Activated CD8-positive, alpha-beta memory T cell treated with anti-CD3 and anti-CD28 coated beads, Interleukin-2, amount 50 U/mL, for 24 hours (primary cell): Measurements from ENCODE around the gene GATA5.

ENCODE experiments used
- DNase-seq: peaks from one replicate; pipeline ENCODE4 v3.0.0-alpha.2; 2020; ENCODE audit errors: extremely low read depth

GATA5 gene

DNA sequence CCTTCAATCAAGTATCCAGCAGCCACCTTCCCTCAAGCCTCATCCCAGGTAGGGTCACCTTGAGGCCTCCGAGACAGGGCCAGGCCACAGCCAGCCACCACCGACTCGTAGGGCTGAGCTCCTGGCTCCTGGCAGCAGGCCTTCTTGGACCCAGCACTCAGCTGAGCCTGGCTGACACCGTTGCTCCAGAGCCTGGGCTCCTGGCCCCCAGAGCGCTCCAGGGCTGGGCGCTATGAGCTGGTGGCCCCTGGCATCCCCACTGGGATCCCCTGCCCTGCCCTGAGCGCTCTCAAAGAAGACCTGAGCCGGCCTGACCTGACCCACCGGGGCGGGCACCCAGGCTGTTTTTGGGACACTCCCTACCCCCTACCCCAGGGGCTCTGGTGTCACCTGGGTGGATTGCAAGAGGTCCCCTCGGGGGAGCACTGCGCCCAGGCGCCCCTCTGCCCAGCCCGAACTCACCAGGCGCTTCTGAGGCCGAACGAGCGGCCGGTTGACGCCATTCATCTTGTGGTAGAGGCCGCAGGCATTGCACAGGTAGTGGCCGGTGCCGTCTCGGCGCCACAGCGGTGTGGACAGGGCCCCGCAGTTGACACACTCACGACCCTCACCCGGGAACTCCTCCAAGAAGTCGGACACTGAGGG lies 2.7 kb downstream of the GATA5 start:
- DNase-seq: no peak

DNA sequence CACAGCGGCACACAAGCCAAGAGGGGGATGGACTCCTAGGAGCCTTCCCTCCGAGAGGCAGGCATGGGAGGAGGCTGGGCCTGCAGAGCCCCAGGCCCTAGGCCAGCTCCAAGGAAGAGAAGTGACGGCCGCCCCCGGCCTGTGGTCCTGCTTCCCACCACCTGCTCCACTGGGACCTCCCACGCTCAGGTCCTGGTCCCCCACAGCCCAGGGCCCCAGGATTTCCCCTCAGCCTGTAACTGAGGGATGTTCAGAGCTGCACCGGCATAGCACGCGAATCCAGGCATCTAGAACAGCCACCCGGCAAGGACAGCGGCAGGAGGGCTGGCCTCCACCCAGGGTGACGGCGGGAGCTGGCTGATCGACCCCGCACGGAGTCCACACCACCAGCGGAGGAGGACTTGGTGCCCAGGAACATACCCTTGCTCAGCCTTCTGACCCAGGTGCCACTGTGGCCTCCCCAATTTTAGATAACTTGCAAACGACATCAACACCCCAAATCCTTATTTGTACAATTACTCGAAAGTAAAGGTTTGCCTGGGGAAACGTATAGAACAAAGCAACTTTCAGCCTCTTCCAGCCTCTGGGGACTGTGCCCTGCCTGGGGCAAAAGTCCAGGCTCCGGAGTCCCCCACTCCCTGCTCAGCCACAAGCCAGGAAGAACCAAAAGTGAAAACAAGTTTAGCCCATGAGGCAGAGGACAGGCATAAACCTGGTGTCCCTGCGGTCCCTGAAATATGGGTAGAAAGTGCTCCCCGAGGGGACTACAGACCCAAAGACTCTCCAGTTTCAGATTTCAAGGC lies 3.5 kb downstream of the GATA5 start:
- DNase-seq: no peak

DNA sequence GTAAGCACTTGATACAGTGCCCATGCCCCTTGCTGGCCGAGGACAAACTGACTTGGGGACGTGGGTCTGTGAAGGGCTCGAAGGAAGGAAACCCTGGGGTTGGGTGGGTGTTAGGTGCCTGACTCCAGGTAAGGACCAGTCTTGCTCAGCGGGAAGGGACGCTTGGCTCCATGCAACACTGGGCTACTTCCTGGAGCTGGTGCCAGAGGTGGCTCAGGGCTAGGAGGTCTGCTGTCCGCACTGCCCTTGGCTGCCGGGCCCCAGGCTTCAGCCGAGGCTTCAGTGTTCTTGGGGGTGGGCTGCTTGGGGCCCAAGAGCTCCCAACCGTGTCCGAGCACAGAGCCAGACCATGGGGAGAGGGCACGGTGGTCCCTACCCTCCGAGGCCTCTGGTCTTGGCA lies 5.3 kb downstream of the GATA5 start:
- DNase-seq: no peak

DNA sequence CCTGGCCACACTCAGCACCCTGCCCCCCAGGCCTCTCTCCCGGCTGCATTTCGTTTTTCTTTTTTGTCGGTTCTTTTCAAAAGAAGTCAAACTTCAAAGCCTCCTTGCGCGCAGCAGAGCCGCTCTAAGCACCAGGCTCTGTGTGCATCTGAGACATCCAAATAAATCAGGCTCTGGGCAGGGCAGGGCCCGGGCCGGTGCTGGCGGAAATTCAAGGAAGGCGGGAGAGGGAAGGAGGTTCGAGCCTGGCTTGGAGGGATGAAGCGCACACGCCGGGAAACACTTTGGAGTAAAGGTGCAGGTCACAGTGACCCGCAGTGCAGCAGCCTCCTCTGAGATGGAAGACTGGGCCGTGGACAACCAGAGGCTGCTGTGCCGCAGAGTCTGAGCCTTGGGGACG lies 5.8 kb downstream of the GATA5 start:
- DNase-seq: no peak

DNA sequence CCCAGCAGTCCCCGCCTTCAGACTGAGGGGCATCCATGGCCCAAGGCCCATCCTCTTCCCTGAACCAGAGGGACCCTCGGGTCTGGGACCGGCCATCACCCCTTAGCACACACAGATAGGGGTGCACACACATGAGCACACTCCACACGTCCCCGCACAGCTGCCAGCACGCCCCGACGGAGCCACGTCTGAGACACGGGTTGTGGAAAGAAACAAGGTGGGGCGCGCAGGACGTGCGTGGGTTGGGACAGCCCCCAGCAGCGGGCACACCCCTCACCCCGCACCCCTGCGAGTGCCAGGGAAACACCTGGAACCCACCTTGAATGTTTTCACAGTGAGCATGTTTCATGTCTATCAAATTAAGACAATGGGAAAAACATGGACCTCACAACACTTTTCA lies 6.4 kb downstream of the GATA5 start:
- no peak for DNase-seq

DNA sequence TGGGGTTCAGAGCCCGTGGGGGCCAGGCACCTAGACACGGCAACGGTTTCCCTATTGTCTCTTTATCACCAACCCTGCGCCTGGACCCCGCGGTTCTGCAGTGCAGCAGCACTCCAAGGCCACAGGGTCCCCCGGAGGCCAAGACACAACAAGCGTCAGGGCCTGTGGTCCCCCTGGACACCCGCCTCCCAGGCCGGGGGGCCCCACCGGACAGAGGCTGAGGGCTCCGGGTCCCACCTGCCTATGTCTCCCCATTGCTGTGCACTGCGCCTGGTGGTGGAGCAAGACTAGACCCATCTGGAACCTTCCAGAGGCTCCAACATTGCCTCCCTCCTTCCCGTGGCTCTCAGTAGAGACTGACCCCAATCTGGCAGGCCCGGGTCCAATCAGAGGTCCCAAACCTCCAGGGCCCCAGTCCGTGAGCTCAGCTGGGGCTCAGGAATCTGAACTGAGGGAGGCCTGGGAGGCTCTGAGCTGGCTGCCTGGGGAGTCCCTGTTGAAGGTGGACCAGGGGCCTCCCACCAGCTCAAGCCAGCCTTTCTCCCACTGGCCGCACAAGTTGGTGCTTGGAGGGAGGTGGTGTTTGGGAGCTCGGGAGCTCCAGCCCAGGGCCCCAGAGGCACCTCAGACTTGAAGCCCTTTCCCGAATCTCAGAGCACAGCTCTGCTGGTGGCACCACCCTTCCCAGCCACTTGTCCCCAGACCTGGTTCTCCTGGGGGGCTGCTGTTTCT lies 8.8 kb downstream of the GATA5 start:
- DNase-seq: no peak

DNA sequence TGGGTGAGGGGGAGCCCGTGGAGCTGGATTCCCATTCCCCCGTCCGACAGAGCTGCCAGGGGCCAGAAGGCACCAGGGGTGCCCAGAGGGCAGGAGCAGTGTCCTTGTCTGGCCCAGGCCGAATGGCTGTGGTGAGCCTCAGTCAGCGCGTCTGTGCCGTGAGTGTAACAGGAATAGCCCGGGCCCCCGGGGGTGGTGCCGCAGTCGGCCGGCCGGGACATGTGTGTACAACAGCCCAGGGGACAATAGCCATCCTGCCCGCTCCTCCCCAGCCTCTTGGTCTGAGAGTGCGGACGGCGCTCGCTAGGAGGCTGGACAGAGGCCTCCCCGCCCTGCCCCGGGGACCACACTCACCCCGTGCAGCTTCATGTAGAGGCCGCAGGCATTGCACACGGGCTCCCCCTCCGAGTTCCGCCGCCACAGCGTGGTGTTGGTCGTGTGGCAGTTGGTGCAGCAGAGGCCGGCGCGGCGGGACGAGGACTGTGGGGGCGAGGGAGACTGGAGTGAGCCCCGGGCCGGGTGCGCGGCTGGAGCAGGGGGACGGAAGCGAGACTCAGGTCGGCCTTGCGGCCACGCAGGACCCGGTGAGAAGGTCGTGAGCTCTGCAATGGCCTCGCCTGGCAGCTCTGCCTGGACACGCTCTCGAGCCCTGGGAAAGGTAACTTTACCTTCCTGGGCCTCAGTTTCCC lies 9.6 kb downstream of the GATA5 start:
- no peak for DNase-seq

DNA sequence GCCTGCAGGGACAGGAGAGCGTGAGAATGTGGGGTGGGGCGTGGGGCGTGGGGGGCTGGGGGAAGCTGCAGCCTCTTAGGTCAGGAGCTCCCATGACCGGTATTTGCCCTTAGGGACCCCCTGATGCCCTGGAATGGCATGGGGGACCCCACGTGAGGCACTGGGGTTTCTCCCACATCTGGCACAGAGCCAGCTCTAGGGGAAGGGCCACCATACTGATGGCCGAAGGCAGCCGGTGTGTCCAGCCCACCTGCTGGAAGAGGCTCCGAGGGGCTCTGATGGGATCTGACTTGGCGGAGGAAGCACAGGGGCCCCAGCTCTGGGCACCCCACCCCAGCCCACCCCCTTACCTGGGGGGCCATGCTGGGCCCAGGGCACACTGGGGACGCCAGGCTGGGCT lies 10.8 kb downstream of the GATA5 start:
- no peak for DNase-seq

DNA sequence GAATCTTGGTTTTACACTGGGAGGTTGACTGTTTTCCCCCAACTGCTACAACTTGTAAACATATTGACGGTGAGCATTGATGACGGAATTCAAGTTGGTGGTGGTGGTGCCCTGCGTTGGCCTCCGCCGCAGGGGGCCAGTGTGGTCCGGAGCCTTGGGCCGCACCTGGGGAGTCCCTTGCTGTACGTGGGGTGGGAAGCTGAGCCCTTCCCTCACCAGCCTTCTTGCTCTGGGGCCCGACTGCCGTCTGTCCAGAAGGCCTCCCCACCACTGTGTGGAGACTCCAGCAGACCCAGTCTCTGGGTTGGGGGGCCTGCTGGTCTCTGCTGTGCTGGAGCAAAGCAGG lies 11.4 kb downstream of the GATA5 start:
- no peak for DNase-seq

DNA sequence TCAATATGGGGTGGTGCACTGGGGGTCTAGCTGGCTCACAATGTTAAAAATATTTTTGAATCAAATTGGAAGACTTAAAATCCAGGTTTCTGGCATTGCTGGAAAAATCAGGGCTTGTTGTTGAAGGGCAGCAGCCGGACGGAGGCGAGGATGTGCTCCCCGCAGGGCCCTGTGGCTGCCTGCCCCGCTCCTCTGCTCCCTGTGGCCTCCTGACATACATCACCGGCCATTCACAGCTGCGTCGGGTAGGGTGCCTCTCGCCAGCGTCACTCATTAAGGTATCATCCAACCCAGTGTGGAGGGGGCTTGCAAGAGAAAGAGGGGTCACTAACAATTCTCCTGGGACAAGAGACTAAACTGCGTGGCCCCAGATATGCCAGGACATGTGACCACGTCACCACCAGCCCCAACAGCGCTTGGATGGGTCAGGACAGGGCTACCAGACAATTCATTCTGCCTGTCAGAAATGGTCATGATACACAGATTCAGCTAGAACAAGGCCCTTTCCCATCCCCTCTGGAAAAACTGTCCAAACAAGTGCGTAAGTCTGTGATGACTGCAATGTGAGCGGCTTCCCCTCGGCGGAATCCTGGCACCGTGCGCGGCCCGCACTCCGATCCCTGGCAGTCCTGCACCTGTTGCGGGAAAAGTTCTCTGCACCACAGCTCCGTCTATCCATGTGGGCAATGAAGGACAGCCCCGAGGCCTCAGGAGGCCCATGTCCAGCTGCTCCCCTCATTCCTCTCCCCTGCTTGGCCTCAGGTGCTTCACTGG lies 12.0 kb downstream of the GATA5 start:
- DNase-seq: no peak

DNA sequence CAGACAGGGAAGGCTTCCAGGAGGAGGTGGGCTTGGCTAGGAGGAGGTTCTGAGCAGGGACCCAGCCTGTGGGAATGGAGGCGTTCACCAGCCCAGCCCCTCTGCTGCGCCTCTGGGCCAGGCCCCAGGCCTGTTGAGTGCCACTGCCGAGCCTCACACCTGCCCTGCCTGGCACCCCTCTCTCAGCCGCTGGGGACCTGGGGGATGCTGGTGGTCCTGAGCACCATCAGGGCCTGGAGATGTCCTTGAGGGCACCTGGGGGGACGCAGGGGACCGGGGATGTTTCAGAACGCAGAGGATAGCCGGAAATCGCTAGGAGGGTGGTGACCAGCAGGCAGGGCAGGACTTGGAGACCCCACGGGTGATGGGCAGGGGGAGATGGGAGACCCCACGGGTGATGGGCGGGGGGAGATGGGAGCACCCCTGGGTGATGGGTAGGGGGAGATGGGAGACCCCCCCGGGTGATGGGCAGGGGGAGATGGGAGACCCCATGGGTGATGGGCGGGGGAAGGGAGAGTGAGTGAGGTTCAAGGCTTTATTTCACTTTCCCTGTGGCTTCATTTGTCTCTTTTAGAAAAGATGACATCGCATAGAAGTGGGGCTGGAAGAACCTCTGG lies 12.7 kb downstream of the GATA5 start:
- no peak for DNase-seq

DNA sequence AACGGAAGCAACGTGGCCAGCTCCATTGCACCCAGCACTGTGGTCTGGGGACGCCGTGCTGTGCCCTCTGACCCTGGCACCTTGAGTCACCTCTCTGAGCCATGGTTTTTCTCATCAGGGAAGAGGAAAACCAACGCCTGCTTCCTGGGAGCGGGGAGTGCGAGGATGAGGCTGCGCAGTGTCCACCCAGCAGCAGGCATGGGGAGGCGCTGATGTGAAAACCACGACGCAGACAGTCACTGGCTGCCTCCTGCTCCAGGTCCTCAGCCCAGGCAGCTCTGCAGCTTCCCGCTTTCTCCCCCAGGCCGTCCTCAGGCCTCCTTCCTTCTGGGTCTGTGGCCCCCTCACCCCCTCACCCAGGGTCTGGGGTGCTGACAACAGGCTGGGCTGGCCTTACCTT lies 14.0 kb downstream of the GATA5 start:
- DNase-seq: no peak

DNA sequence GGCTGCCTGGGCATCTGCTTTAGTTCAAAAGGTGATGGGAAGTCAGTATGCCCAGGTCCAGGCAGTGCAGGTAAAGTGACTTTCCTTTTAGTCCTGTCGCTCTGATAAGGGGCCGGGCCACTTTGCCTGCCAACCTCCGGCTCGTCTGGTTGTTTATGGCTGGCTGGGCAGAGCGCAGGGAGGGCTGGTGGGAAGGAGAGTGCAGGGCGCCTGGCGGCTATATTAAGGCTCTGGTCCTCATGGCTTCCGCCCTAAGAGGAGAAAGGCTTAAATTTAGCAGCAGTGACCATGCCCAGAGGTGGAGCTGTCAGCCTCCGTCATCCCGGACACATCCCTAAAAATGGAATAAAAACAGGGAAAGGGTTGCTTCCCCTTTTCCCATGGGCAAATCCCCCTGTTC lies 14.6 kb downstream of the GATA5 start:
- DNase-seq: no peak

DNA sequence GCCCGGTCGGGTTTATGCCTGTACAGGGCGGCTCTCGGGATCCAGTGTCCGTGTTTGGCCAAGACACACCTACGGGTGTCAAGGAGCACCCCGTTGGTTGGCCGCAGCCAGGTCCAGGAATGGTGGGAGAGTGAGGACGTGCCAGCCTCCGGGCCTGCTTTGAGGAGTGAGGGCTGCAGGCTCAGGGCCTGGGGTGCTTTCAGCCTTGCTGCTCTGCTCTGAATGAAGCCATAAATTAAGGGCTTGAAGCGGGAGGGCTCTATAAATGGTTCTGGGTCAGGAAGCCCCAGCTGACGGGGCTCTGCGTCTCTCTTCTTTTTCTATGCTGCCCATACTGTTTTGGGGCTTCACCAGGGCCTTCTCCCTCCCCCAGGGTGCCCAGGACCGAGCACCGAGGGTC lies 15.1 kb downstream of the GATA5 start:
- no peak for DNase-seq

DNA sequence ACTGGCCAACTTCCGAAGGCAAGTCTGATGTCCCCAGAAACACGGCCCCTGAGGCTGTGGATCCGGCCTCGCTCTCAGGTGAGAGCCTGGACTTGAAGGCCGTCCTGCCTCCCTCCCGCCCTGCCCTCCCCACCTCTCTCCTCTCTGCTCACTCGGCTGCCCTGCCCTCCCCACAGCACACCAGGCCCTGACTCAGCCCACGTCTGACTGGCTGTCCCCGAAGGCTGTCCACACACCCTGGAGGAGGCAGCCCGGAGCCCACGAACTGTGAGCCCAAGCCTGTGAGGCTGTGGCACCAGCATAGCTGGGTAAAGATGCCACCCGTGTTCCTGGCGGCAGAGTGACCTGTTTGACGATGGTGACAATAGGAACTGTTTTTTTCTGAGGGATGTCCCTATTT lies 16.3 kb downstream of the GATA5 start:
- no peak for DNase-seq

DNA sequence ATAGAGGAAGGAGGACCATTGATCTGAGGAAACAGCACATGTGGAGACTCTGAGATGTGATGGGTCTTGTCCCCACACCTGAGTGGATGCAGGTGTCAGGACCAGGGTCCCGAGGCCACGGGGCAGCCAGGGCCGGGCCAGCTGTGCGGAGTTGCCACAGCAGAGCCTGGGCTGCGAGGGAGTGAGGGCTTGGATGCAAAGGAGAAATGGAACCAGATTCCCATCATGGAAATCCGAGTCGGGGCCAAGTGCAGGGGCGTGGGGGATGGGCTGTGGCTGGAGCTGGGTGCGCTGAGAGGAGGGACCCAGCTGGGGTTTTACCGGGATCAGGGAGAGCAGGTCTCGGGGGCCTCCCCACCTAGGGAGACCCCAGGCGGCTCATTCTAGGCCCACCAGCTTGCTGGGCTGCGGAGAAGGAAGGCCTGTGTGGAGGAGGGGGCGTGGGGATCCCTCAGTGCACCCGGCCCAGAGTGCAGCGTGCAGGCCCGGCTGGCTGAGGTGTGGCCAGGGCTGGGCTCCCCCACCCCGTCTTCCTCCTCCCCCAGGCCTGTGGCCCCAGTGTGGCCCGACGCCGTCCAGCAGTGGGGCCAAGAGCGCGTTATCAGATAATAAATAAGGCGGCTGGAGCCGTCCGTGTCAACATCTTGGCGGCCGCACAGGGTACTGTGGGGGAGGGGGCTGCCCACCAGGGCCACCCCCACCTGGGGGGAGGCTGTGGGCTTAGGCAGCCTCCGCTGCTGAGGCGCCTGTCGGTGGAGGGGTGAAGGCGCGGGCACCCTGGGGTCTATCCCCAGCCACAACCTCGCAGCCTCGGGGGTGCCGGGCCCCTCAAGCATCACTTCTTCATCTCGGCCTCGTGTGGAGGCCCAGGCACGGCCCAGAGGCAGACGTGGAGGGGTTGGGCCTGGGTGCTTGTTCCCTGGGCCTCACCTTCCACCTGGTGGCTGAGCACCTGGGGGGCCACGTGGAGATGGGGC lies 17.2 kb downstream of the GATA5 start:
- no peak for DNase-seq

DNA sequence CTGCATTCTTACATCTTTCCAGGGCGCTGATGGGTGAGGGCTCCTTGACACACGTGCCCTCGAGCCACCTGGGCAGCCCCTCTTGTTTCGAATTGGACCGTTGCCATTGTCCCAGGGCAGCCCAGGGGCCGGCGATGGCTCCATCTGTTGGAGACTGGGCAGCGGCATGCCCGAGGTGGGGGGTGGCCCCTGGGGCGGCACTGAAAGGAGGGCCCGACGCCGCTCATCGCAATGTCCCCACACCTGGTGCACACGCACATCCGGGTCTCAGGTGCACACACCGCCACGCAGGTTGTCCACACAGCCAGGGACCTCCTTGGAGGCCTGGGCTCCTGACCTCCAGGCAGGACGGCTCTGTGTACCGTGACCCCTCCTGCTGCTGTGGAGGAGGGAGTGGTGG lies 18.0 kb downstream of the GATA5 start:
- DNase-seq: no peak

DNA sequence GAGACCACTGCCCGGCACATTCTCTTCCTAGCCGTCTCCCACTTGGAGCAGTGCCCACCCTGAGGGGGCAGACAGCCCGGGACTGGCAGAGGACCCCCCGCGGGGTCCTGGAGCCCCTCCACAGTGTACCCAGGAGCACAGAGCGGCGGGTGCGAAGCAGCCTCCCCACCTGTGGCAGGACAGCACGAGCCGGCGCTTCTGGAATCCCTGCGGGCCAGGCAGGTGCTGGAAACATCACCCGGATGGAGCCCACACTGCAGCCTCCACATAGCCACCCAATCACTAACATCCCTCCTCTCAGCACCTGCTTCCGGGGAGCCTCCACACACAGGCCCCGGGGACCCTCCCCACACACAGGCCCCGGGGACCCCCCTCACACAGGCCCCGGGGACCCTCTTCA lies 18.7 kb downstream of the GATA5 start:
- no peak for DNase-seq

DNA sequence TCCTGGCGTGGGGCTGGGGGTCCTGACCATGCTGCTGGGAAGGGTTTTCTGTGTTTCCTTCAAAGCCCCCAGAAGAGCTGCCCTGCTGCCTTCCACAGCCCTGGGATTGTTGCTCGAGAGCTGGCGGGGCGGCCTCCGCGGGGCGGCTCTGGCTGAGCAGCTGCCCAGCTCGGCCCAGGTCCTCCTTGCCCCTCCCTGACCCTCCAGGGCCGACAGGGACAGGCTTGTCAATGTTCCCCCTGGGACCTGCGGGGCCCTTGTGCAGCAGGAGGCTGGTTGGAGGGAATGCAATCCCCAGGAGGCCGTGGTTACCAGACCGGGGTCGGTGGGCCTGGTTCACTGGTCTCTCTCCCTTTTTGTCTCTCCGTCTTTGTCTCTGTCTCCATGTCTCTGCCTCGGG lies 19.9 kb downstream of the GATA5 start:
- DNase-seq: no peak
